Activated CD4-positive, alpha-beta T cell treated with anti-CD3 and anti-CD28 coated beads, Interleukin-2, Interleukin-6, amounts not matched to agents 100 ng/mL and 50 ng/mL, durations not matched to agents 16 hours and 8 hours (primary cell): ENCODE results near the gene PLA2G2F.
A peak's percentile ranks its signal among the peaks of the same experiment; 100 is the strongest.

Experiments
- DNase-seq: peaks from one replicate; pipeline ENCODE4 v3.0.0-alpha.2; 2020

Gene PLA2G2F

DNA sequence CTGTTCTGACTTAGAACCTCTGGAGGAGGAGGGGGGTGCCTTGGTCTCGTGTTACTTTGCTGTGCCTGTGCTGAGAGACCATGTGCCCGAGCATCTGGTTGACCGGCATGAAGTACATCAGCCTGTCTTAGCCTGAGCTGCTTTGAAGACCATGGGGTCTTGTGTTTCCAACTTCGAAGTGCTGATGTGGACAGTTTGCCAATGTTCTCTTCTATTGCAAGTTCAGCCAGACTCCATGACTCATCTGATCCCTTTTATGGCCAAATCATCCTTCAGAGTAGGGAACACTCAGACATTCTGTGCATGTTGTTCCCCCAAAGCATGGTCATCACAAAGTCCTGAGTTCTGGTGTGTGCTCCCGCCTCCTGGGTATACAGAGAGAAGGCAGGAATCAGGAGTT, 53.2 kb downstream of the PLA2G2F start:
- DNase-seq, result no peak

DNA sequence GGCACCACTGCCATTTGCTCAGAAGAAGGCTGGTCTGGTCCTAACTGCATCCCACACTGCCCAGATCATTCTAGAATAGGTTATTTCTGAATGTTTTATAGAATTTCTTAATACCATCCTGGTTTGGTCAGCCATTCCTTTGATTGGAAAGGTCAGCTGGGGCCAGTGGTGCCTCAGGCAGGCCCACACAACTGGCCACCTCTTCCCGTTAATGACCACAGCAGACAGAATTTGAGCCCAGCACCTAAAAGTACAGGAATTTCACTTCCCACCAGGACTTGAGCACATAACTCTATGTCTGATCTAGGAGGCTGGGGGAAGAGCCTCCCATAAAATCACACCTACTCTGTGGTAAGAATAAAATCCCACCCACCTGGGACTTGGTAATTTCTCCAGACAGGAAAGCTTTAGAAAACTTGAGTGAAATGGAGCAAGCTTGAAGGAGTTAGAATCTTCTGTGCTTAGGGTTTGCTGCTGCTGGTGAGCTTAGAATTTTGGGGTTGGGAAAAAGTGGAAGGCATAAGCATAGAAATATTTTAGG, 53.8 kb downstream of the PLA2G2F start:
- DNase-seq, result no peak

- DNase-seq, result no peak
These were observed 55.1 kb downstream of the PLA2G2F start for GRCh38 chr1:20194224-20194623.

- peak; percentile 81 for DNase-seq
These were observed 55.8 kb downstream of the PLA2G2F start for GRCh38 chr1:20194757-20195461.

DNA sequence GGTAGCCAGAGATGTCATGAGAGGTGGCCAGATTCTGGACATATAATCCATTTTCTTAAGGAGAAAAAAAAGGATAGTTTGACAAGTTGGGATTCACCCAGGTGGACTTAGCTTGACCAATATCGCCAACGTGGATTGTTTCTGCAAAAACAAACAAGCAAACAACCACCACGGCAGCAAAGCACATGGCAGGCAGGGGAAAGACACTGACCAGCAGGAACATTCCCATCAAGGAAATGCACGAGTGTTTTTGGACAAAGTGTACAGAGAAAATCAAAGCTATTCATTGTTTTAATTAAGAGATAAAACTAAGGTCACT, 56.3 kb downstream of the PLA2G2F start:
- no peak for DNase-seq

- no peak for DNase-seq
These were observed 58.2 kb downstream of the PLA2G2F start for GRCh38 chr1:20197329-20197791.

DNA sequence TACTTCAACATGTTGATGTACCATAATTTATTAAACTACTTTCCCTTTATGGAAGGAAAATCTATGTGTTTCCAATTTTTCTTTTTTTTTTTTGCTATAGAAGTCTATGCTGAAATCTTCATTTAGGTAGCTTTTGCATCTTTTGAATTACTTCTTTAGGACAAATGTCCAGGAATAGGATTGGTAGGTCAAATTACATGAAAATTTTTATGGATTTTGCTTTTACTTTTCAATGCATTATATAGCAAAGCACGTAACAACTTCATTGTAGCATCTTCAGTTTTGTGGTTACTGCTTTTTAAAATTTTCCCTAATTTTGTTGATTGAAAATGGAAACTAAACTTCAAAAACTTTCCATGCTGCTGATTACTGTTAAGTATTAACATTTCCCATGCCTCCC, 59.2 kb downstream of the PLA2G2F start:
- DNase-seq, result no peak

- no peak for DNase-seq
These were observed 59.8 kb downstream of the PLA2G2F start for GRCh38 chr1:20198918-20199317.

- DNase-seq, result no peak
These were observed 60.3 kb downstream of the PLA2G2F start for GRCh38 chr1:20199403-20199802.

DNA sequence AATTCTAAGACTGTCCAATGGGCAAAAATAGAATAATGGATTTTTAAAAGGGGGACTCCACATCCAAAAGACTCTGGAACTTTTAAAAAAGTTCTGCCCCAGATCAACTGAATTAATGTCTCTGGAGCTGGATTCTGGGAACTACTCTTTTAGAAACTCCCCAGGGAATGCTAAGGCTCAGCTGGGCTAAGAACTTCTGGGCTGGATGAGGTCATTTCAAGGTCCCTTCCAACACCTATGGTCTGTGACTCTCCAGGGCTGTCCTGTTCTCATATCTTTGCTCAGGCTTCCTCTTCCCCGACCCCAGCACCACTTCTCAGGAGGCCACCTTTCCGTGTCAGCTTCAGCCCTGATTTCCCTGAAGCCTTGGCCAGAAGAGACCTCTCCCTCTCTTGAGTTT, 60.7 kb downstream of the PLA2G2F start:
- no peak for DNase-seq
